ENCODE results near the gene RAP1A. TPM values are rescaled to one million over a fixed set of nuclear protein-coding genes. Genes with fewer than 3 reads are reported as not detected.

The RAP1A gene
- total and polyA plus RNA-seq, 10 donors = 83.3 to 125 (median 105) TPM

DNA sequence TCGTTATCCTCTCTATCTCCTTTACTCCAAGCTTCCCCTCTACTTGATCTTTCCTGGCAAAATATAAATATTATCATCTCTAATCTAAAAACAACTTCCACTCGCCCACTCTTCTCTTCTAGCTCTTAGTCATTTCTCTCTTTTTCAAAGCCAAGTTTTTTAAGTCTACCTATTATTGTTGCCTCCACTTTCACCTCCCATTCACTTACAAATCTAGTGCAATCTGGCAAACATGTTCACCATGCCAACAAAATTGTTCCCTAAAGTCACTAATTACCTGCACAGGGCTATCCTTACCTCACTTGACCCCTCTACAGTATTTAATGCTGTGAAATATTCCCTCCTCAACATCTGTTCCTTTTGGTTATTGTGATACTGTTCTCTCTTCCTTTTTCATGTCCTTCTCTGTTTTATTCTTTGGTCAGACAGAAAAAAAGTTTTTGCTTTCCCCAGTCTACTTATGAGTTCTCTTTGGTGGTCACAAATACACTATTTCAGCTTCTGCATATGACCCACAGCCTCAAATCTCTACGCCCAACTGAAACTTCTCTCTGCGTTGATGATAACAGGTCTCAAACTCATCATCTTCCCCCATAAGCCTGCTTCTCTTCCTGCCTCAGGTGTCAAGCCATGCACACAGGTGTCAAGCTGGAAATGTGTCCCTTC is 31.9 kb upstream of the RAP1A start:
- no peaks in the 10 kb centered on the region for H3K9me3 ChIP-seq
- intact Hi-C loops (cut with DNase I; ENCODE audit: low total_unique reads) = no loop called here
- H3K4me1 ChIP-seq = peaks cover 8 to 36% (median 14%) of the 10 kb centered on the region in 6 donors
- no peaks in the 10 kb centered on the region for H3K27me3 ChIP-seq (replicated peaks in 1 of 7)
- no peak overlapping the region for H3K4me3 ChIP-seq
- WGBS, 5 donors = 47 to 75% (median 66%) methylated on average over 4 of the region's 4 CpGs
- H3K36me3 ChIP-seq = no peaks in the 10 kb centered on the region
- DNase-seq = no peak
- H3K27ac ChIP-seq = no peak overlapping the region
- TF ChIP-seq POLR2A (IDR thresholded peaks at IDR 0.05) = no peak
- TF ChIP-seq POLR2AphosphoS5 (IDR thresholded peaks at IDR 0.05) = no peak
- TF ChIP-seq, protein P1, sequence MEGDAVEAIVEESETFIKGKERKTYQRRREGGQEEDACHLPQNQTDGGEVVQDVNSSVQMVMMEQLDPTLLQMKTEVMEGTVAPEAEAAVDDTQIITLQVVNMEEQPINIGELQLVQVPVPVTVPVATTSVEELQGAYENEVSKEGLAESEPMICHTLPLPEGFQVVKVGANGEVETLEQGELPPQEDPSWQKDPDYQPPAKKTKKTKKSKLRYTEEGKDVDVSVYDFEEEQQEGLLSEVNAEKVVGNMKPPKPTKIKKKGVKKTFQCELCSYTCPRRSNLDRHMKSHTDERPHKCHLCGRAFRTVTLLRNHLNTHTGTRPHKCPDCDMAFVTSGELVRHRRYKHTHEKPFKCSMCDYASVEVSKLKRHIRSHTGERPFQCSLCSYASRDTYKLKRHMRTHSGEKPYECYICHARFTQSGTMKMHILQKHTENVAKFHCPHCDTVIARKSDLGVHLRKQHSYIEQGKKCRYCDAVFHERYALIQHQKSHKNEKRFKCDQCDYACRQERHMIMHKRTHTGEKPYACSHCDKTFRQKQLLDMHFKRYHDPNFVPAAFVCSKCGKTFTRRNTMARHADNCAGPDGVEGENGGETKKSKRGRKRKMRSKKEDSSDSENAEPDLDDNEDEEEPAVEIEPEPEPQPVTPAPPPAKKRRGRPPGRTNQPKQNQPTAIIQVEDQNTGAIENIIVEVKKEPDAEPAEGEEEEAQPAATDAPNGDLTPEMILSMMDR (IDR thresholded peaks at IDR 0.05 in 8 of 11, conservative IDR thresholded peaks at IDR 0.05 in 3 of 11) = no peak

- intact Hi-C loops (cut with DNase I; ENCODE audit: low total_unique reads) = no loop called here
- H3K27ac ChIP-seq = peak overlapping the region; percentile 69 to 84 (median 77)
- no peaks in the 10 kb centered on the region for H3K27me3 ChIP-seq (replicated peaks in 1 of 7)
- no peaks in the 10 kb centered on the region for H3K36me3 ChIP-seq
- no peak for DNase-seq
- no peak overlapping the region for H3K4me3 ChIP-seq
- H3K9me3 ChIP-seq = no peaks in the 10 kb centered on the region
- 68 to 88% (median 81%) methylated on average over 6 of the region's 6 CpGs for WGBS, 5 donors
- H3K4me1 ChIP-seq = peaks cover 32 to 69% (median 42%) of the 10 kb centered on the region in 6 donors
- TF ChIP-seq POLR2AphosphoS5 (IDR thresholded peaks at IDR 0.05) (no peak), POLR2A (IDR thresholded peaks at IDR 0.05) (no peak)
- TF ChIP-seq, protein P1 (IDR thresholded peaks at IDR 0.05 in 8 of 11, conservative IDR thresholded peaks at IDR 0.05 in 3 of 11) = no peak
These were observed 27.7 kb upstream of the RAP1A start for GRCh38 chr1:111591937-111592336.

DNA sequence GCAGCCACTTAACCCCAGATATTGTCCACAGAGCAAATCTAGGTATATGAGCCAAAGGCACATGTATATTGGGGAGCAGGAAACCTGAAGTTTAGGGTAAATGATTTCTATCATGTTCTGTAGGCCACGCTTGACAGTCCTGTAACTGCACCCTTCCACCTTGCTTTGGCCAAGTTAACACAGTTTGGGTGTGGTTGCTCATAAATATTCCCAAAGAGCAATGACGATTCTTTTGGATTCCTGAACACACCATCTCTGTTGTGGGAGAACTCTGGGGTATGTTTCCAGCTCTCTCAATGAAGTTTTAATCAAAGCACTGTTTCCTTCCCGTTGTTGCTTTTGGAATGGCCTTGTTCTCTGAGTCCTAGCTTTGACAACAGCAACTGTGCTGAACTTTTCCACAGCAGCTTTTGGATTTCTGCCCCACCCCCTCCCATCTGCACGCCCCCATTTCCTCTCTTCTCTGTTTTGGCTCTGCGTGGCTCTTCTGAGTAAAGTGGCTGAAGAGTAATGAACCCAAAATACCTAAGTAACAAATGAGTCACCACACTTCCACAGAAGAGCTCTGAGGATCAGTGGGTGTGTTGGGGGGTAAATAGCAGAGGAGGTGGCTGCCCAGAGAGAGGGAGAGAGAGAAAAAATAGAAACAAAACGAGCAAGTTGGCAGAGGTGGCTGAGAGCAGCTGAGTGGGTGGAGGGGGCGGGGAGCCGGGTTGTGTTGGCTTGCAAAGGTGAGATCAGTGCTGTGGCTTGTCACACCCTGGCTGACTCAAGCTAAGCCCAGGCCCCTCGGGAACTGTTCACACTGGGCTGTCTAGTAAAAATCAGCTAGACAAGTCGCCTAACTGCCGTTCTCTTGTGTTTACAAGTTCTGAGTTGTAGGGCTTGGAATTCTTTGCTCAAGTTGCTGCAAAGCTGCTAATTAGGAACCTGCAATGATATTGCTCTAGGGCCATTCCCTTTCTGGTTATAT is 26.9 kb upstream of the RAP1A start:
- peak overlapping the region; percentile 69 to 84 (median 77) for H3K27ac ChIP-seq
- H3K4me3 ChIP-seq = peak overlapping the region in 1 of 8 donors; percentile 21
- TF ChIP-seq POLR2A (IDR thresholded peaks at IDR 0.05) (no peak), POLR2AphosphoS5 (IDR thresholded peaks at IDR 0.05) (peak; percentile 24 to 59 (median 42))
- WGBS, 5 donors = 12 to 24% (median 20%) methylated on average over 11 of the region's 11 CpGs
- intact Hi-C loops (cut with DNase I; ENCODE audit: low total_unique reads) = no loop called here
- no peaks in the 10 kb centered on the region for H3K36me3 ChIP-seq
- no peaks in the 10 kb centered on the region for H3K27me3 ChIP-seq (replicated peaks in 1 of 7)
- peak; percentile 93 for DNase-seq
- peaks cover 33 to 76% (median 48%) of the 10 kb centered on the region in 6 donors for H3K4me1 ChIP-seq
- no peaks in the 10 kb centered on the region for H3K9me3 ChIP-seq

DNA sequence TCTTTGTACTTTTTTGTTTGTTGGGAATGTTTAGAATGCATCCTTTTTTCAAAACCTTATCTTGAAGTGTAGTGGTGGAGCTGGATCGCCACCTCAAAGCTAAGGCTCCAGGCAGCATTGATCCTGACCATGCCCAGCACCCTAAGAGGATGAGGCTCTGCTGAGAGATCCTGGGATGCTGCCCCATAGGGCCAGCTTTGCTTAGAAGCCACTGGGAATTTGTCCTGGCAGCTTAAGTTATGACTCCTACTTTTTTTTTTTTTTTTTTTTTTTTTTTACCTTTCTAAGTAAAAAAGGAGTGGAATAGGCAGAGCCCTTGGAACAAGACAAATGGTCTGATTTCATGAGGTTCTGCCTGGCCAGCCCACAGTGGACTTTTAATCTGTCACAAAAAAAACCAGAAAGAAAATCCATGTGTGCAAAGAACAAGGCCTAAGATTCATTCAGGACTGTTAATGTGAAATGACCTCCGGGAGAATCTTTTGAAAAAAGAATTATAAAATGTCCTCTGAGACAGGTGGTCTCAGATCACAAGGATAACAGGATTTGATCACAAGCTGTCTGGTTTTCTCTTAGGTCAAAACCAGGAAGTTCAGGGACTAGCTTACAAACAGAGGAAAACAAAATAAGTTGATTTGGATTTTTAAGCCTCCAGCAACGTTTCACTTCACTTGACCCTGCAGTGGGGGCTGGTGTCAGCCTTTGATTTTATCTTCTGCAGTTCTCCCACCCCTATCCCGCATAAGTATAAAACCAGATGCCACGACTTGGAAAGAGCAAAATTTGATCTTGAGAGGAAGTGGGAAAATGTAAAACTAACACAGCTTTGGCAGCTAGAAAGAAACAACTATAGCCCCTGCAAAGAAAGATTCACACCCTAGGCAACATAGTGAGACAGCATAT is 25.9 kb upstream of the RAP1A start:
- WGBS, 5 donors = 44 to 47% (median 47%) methylated on average over 5 of the region's 5 CpGs
- intact Hi-C loops (cut with DNase I; ENCODE audit: low total_unique reads) = no loop called here

More for the DNA sequence above, 25.9 kb upstream of the RAP1A start:
- H3K4me3 ChIP-seq = no peak overlapping the region
- H3K4me1 ChIP-seq = peaks cover 33 to 77% (median 55%) of the 10 kb centered on the region in 6 donors
- DNase-seq = no peak
- no peaks in the 10 kb centered on the region for H3K9me3 ChIP-seq
- TF ChIP-seq, protein P1 (IDR thresholded peaks at IDR 0.05 in 8 of 11, conservative IDR thresholded peaks at IDR 0.05 in 3 of 11) = no peak
- TF ChIP-seq POLR2A (IDR thresholded peaks at IDR 0.05) (no peak), POLR2AphosphoS5 (IDR thresholded peaks at IDR 0.05) (no peak)
- no peaks in the 10 kb centered on the region for H3K27me3 ChIP-seq (replicated peaks in 1 of 7)
- peak overlapping the region; percentile 69 to 84 (median 77) for H3K27ac ChIP-seq
- no peaks in the 10 kb centered on the region for H3K36me3 ChIP-seq

Data from spleen (tissue), 11 donors.